ENCODE measurements around the gene ACOXL.

DNA sequence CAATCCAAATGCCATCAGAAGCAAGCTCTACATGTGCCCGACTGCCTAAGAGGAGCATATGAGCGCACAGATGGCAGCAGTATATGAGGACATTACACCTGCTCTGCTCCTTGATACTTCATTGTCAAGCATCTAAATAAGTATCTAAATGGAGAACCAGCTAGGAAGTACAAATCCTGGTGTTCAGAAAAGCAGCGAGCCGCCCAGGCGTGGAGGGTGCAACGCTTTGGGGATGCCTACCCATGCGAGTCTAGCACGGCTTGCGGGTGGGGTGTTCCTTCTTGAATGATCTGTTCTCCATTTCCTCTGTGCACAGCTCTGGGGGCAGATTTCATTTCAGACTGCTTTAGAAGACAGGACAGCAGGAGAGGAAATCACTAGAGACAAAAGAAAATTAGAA, 325.3 kb downstream of the ACOXL start:
- TF ChIP-seq EZH2 (IDR thresholded peaks at IDR 0.05; ENCODE audit: insufficient read depth, poor library complexity, severe bottlenecking) (no peak), EZH2phosphoT487 (IDR thresholded peaks at IDR 0.05; ENCODE audit: insufficient read depth, low read depth) (no peak)
